Measurements from ENCODE around the gene SYNE1.

Gene SYNE1

DNA sequence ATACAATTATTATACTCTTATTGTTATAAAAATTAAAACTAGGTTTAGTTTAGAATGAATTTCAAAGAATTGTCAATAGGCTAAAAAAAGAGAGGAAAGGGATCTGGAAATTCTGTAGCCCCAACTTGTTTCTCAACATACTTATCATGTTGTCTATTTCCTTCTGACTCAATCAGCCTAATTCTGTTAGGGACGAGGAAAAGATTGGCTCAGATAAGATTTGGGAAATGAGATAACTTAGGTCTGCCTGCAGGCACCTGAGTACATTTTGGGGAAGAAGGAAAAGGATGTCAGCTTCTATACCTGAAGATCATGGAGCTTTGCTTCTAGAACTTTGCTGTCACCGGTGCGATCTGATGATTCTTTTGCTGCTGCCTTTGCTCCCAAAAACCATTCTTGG lies 238.8 kb downstream of the SYNE1 start:
- Histone ChIP-seq H3K27me3 (ENCODE audit: insufficient read depth, poor library complexity, severe bottlenecking) (no peaks in the 10 kb centered on the region), H3K27ac (replicated peaks) (no peak overlapping the region), H3K4me3 (replicated peaks; ENCODE audit: insufficient read depth, low read length) (no peak overlapping the region)
- DNase-seq (ENCODE audit: low read depth in 1 of 2, low spot score in 1 of 2): no peak
- TF ChIP-seq REST (IDR thresholded peaks at IDR 0.05; ENCODE audit: insufficient replicate concordance, low read depth): no peak
- no peak for TF ChIP-seq GABPA (IDR thresholded peaks at IDR 0.05; ENCODE audit: low read depth)
- TF ChIP-seq POLR2AphosphoS5 (IDR thresholded peaks at IDR 0.05; ENCODE audit: low read depth): no peak
- TF ChIP-seq, protein P1, sequence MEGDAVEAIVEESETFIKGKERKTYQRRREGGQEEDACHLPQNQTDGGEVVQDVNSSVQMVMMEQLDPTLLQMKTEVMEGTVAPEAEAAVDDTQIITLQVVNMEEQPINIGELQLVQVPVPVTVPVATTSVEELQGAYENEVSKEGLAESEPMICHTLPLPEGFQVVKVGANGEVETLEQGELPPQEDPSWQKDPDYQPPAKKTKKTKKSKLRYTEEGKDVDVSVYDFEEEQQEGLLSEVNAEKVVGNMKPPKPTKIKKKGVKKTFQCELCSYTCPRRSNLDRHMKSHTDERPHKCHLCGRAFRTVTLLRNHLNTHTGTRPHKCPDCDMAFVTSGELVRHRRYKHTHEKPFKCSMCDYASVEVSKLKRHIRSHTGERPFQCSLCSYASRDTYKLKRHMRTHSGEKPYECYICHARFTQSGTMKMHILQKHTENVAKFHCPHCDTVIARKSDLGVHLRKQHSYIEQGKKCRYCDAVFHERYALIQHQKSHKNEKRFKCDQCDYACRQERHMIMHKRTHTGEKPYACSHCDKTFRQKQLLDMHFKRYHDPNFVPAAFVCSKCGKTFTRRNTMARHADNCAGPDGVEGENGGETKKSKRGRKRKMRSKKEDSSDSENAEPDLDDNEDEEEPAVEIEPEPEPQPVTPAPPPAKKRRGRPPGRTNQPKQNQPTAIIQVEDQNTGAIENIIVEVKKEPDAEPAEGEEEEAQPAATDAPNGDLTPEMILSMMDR (IDR thresholded peaks at IDR 0.05; ENCODE audit: insufficient read depth, low read length): no peak
- TF ChIP-seq SPI1 (IDR thresholded peaks at IDR 0.05; ENCODE audit: borderline replicate concordance, low read depth): no peak

GRCh38 chr6:152394303-152394702 lies 242.9 kb downstream of the SYNE1 start:
- H3K27me3 ChIP-seq (ENCODE audit: insufficient read depth, poor library complexity, severe bottlenecking): no peaks in the 10 kb centered on the region
- no peak for DNase-seq (ENCODE audit: low read depth in 1 of 2, low spot score in 1 of 2)
- H3K27ac ChIP-seq (replicated peaks): no peak overlapping the region
- no peak overlapping the region for H3K4me3 ChIP-seq (replicated peaks; ENCODE audit: insufficient read depth, low read length)
- TF ChIP-seq GABPA (IDR thresholded peaks at IDR 0.05; ENCODE audit: low read depth): no peak
- no peak for TF ChIP-seq REST (IDR thresholded peaks at IDR 0.05; ENCODE audit: insufficient replicate concordance, low read depth)
- no peak for TF ChIP-seq POLR2AphosphoS5 (IDR thresholded peaks at IDR 0.05; ENCODE audit: low read depth)
- TF ChIP-seq SPI1 (IDR thresholded peaks at IDR 0.05; ENCODE audit: borderline replicate concordance, low read depth): no peak
- TF ChIP-seq, protein P1 (IDR thresholded peaks at IDR 0.05; ENCODE audit: insufficient read depth, low read length): no peak

DNA sequence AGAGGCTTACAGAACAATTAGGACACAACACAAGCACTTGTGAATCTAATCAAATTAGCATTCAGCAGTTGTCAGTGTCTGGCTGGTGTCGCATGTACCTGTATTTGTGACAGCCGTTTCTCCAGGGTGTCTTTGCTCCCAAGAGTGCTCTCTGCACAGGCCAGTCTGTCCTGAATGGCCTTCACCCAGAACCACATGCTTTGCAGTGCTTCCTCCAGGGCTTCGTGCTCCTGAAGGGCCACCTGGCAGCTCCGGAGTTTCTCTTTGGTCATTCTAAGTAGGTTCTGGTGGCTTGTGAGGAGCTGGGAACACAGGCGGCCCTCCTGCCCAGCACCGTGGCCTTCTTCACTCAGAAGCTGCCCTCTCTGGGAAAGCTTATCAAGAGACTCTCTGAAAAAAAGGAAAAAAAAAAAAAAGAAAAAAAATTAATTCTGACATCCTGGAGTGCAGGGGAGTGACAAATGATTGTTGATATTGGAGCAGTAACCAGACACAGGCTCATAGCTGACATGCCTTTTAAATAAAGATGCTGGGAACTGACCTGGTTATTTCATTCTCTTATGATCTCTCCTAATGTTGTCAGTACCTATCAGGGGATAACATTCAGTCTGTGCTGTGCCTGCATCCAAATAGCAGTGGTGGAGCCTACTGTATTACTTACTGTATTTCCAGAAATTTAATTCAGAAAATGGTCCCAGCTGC lies 245.8 kb downstream of the SYNE1 start:
- no peak overlapping the region for H3K4me3 ChIP-seq (replicated peaks; ENCODE audit: insufficient read depth, low read length)
- no peak for TF ChIP-seq GABPA (IDR thresholded peaks at IDR 0.05; ENCODE audit: low read depth)
- TF ChIP-seq POLR2AphosphoS5 (IDR thresholded peaks at IDR 0.05; ENCODE audit: low read depth): no peak
- no peak for TF ChIP-seq SPI1 (IDR thresholded peaks at IDR 0.05; ENCODE audit: borderline replicate concordance, low read depth)
- TF ChIP-seq REST (IDR thresholded peaks at IDR 0.05; ENCODE audit: insufficient replicate concordance, low read depth): no peak
- TF ChIP-seq, protein P1 (IDR thresholded peaks at IDR 0.05; ENCODE audit: insufficient read depth, low read length): no peak
- DNase-seq (ENCODE audit: low read depth in 1 of 2, low spot score in 1 of 2): no peak
- H3K27me3 ChIP-seq (ENCODE audit: insufficient read depth, poor library complexity, severe bottlenecking): no peaks in the 10 kb centered on the region
- no peak overlapping the region for H3K27ac ChIP-seq (replicated peaks)

All from HL-60 (cell line).